H9 (cell line): Measurements from ENCODE around the gene CREB3L4. TPM values are rescaled to one million over a fixed set of nuclear protein-coding genes. Genes with fewer than 3 reads are reported as not detected.

Experiments used
- DNase-seq: peaks from one replicate; pipeline ENCODE4 v3.0.0-alpha.2; 2017
- H2AFZ ChIP-seq: one replicate; pipeline ENCODE4 v1.6.1; 2013; ENCODE audit warnings: mild to moderate bottlenecking, low read length, control low read depth, moderate library complexity
- H2AK5ac ChIP-seq: 2 replicates; pipeline ENCODE4 v1.6.1; 2013; ENCODE audit warnings: low read length, control low read depth, mixed read lengths; ENCODE audit not compliant: insufficient read length
- H2BK120ac ChIP-seq: one replicate; pipeline ENCODE4 v1.6.1; 2013; ENCODE audit warnings: low read depth, mild to moderate bottlenecking, low read length, control low read depth, inconsistent platforms; ENCODE audit not compliant: poor library complexity, severe bottlenecking
- H2BK12ac ChIP-seq: 2 replicates; pipeline ENCODE4 v1.6.1; 2013; ENCODE audit warnings: low read length, control low read depth, mixed read lengths, low read depth; ENCODE audit not compliant: insufficient read length
- H2BK15ac ChIP-seq: 2 replicates; pipeline ENCODE4 v1.6.1; 2013; ENCODE audit warnings: low read depth, low read length, control low read depth
- H2BK20ac ChIP-seq: one replicate; pipeline ENCODE4 v1.6.1; 2013; ENCODE audit warnings: low read depth, mild to moderate bottlenecking, low read length, control low read depth, inconsistent platforms; ENCODE audit not compliant: poor library complexity, severe bottlenecking
- H2BK5ac ChIP-seq: 2 replicates; pipeline ENCODE4 v1.6.1; 2013; ENCODE audit warnings: low read length, control low read depth, mixed read lengths; ENCODE audit not compliant: insufficient read length
- H3K14ac ChIP-seq: 2 replicates; pipeline ENCODE4 v1.6.1; 2013; ENCODE audit warnings: low read length, control low read depth; ENCODE audit not compliant: insufficient read depth
- H3K18ac ChIP-seq: 2 replicates; pipeline ENCODE4 v1.6.1; 2013; ENCODE audit warnings: low read depth, mild to moderate bottlenecking, mixed read lengths, low read length, control low read depth; ENCODE audit not compliant: insufficient read length
- H3K23ac ChIP-seq: 2 replicates; pipeline ENCODE4 v1.6.1; 2013; ENCODE audit warnings: low read length, control low read depth, mixed read lengths, low read depth; ENCODE audit not compliant: insufficient read length
- H3K23me2 ChIP-seq: 2 replicates; pipeline ENCODE4 v1.6.1; 2013; ENCODE audit warnings: low read depth, mild to moderate bottlenecking, mixed read lengths, low read length, control low read depth; ENCODE audit not compliant: insufficient read length, poor library complexity, severe bottlenecking
- H3K27ac ChIP-seq: 2 replicates; pipeline ENCODE4 v1.5.1; 2013; ENCODE audit warnings: low read length, control low read depth, mixed read lengths, low read depth; ENCODE audit not compliant: insufficient read length
- H3K27me3 ChIP-seq: 2 replicates; pipeline ENCODE4 v1.6.1; 2013; ENCODE audit warnings: low read length, control low read depth, inconsistent platforms; ENCODE audit not compliant: insufficient read depth
- H3K4ac ChIP-seq: 2 replicates; pipeline ENCODE4 v1.6.1; 2013; ENCODE audit warnings: low read depth, mild to moderate bottlenecking, control low read depth, inconsistent platforms, low read length, moderate library complexity
- H3K4me1 ChIP-seq: 2 replicates; pipeline ENCODE4 v1.6.1; 2013; ENCODE audit warnings: low read length, control low read depth, inconsistent platforms; ENCODE audit not compliant: insufficient read depth
- H3K4me2 ChIP-seq: 2 replicates; pipeline ENCODE4 v1.6.1; 2013; ENCODE audit warnings: low read length, control low read depth, mixed read lengths; ENCODE audit not compliant: insufficient read length, insufficient read depth
- H3K56ac ChIP-seq: 2 replicates; pipeline ENCODE4 v1.6.1; 2013; ENCODE audit warnings: low read depth, mild to moderate bottlenecking, mixed read lengths, low read length, control low read depth; ENCODE audit not compliant: insufficient read length
- H3K79me1 ChIP-seq: 2 replicates; pipeline ENCODE4 v1.6.1; 2013; ENCODE audit warnings: low read depth, mild to moderate bottlenecking, moderate library complexity, low read length, control low read depth, inconsistent platforms; ENCODE audit not compliant: insufficient read depth, poor library complexity, severe bottlenecking
- H3K79me2 ChIP-seq: 2 replicates; pipeline ENCODE4 v1.6.1; 2013; ENCODE audit warnings: low read length, control low read depth, inconsistent platforms; ENCODE audit not compliant: insufficient read depth
- H3K9ac ChIP-seq: 2 replicates; pipeline ENCODE4 v1.6.1; 2013; ENCODE audit warnings: low read length, control low read depth, mixed read lengths; ENCODE audit not compliant: insufficient read length; ENCODE audit errors: extremely low read depth
- H3K9me3 ChIP-seq: one replicate; pipeline ENCODE4 v1.6.1; 2013; ENCODE audit warnings: low read depth, low read length, inconsistent platforms; ENCODE audit not compliant: control insufficient read depth
- H3T11ph ChIP-seq: one replicate; pipeline ENCODE4 v1.6.1; 2013; ENCODE audit warnings: mild to moderate bottlenecking, low read length, control low read depth, inconsistent platforms
- H4K20me1 ChIP-seq: one replicate; pipeline ENCODE4 v1.6.1; 2013; ENCODE audit not compliant: control insufficient read depth, insufficient read length, insufficient read depth
- H4K5ac ChIP-seq: 2 replicates; pipeline ENCODE4 v1.6.1; 2013; ENCODE audit warnings: low read depth, mild to moderate bottlenecking, mixed read lengths, low read length, control low read depth; ENCODE audit not compliant: insufficient read length
- H4K8ac ChIP-seq: replicated peaks from 2 replicates; pipeline ENCODE4 v1.6.1; 2013; ENCODE audit warnings: low read length, control low read depth, mixed read lengths, low read depth; ENCODE audit not compliant: insufficient read length
- H4K91ac ChIP-seq: 2 replicates; pipeline ENCODE4 v1.6.1; 2013; ENCODE audit warnings: low read depth, mild to moderate bottlenecking, moderate library complexity, mixed read lengths, low read length, control low read depth; ENCODE audit not compliant: insufficient read length
- H3K27ac Mint-ChIP-seq, 3 experiments: 2 replicates in 2 of 3; 3 replicates in 1 of 3; pipeline ENCODE4 v1.8.0; 2020 to 2021; ENCODE audit warnings: mixed read lengths in 3 of 3, mild to moderate bottlenecking in 1 of 3, moderate library complexity in 1 of 3
- H3K27me3 Mint-ChIP-seq: 2 replicates; pipeline ENCODE4 v1.8.0; 2021; ENCODE audit warnings: low read depth, mild to moderate bottlenecking, moderate library complexity, mixed read lengths
- H3K36me3 Mint-ChIP-seq, 3 experiments: 2 replicates in 2 of 3; 3 replicates in 1 of 3; pipeline ENCODE4 v1.8.0; 2020 to 2021; ENCODE audit warnings: low read depth in 3 of 3, mixed read lengths in 3 of 3; ENCODE audit not compliant: insufficient read depth in 1 of 3
- H3K4me1 Mint-ChIP-seq, 2 experiments: 2 replicates each; pipeline ENCODE4 v1.8.0; 2020; ENCODE audit warnings: mixed read lengths in 2 of 2
- H3K4me3 Mint-ChIP-seq, 2 experiments: 2 replicates in 1 of 2; 3 replicates in 1 of 2; pipeline ENCODE4 v1.8.0; 2020 to 2021; ENCODE audit warnings: mild to moderate bottlenecking in 2 of 2, mixed read lengths in 2 of 2, moderate library complexity in 1 of 2
- H3K9me3 Mint-ChIP-seq, 2 experiments: 2 replicates in 1 of 2; 3 replicates in 1 of 2; pipeline ENCODE4 v1.8.0; 2020; ENCODE audit warnings: mild to moderate bottlenecking in 2 of 2, mixed read lengths in 2 of 2, moderate library complexity in 1 of 2
- CTCF ChIP-seq: fragments of 200-600 bp; sonication (generic); conservative IDR thresholded peaks from 3 replicates; pipeline ENCODE4 v1.8.0; 2021; ENCODE audit warnings: antibody characterized with exemption, mild to moderate bottlenecking
- WGBS: extraction: QIAGEN DNeasy Blood & Tissue Kit; methylation state at CpG from one replicate; pipeline ENCODE4 v1.1.7; 2013; ENCODE audit warnings: missing lambda C conversion rate, low lambda C conversion rate, mixed read lengths; ENCODE audit not compliant: insufficient read length; ENCODE audit errors: extremely low coverage; 5-methylcytosine and 5-hydroxymethylcytosine counted together
- total RNA-seq: library from RNA; stranded (reverse); gene quantifications from 2 replicates; pipeline ENCODE4 v1.2.1, GENCODE V29; 2021

Gene CREB3L4
- total RNA-seq, 1 experiment from 2014 or later: 27.6 TPM

GRCh38 chr1:153958961-153959260 lies 8.8 kb upstream of the CREB3L4 start:
- Histone ChIP-seq H3K18ac (no peak overlapping the region), H3K23me2 (peaks cover 25% of the 10 kb centered on the region), H3K27me3 (no peaks in the 10 kb centered on the region), H2BK12ac (no peak overlapping the region), H3K27ac (no peak overlapping the region), H3K79me2 (peaks cover 43% of the 10 kb centered on the region), H3K23ac (no peak overlapping the region), H2BK5ac (no peak overlapping the region), H2BK20ac (no peak overlapping the region), H3K9me3 (no peaks in the 10 kb centered on the region), H3T11ph (no peak overlapping the region), H3K4me2 (peak overlapping the region; percentile 6), H3K9ac (no peak overlapping the region), H4K5ac (no peak overlapping the region), H3K14ac (no peak overlapping the region), H3K4ac (no peak overlapping the region), H4K91ac (no peak overlapping the region), H3K79me1 (peaks cover 21% of the 10 kb centered on the region), H2AFZ (no peak overlapping the region), H2BK120ac (no peak overlapping the region), H2AK5ac (no peak overlapping the region), H4K8ac (no peak overlapping the region), H2BK15ac (no peak overlapping the region), H3K4me1 (no peaks in the 10 kb centered on the region), H4K20me1 (no peaks in the 10 kb centered on the region), H3K56ac (no peak overlapping the region)
- no peak for TF ChIP-seq CTCF
- no peak for DNase-seq
- Mint-ChIP-seq H3K36me3 (peaks cover 27 to 42% (median 29%) of the 10 kb centered on the region in 3 experiments), H3K4me1 (peaks cover 39 to 46% of the 10 kb centered on the region in 2 experiments), H3K27me3 (no peaks in the 10 kb centered on the region), H3K27ac (peak overlapping the region; percentile 7 to 90 (median 87)), H3K4me3 (peak overlapping the region; percentile 99 to 100), H3K9me3 (no peaks in the 10 kb centered on the region; a peak in 1 of 5 replicates)
- WGBS: no CpG with 5 or more reads among the region's 4 CpGs
